ENCODE measurements around the gene COL12A1.

- TF ChIP-seq ZNF274 (IDR thresholded peaks at IDR 0.05; ENCODE audit: low read depth, low read length) (no peak), YY1 (IDR thresholded peaks at IDR 0.05; ENCODE audit: insufficient read depth, insufficient read length) (no peak), SUZ12 (IDR thresholded peaks at IDR 0.05; ENCODE audit: extremely low read depth, insufficient read depth, insufficient read length) (no peak)
Observed at GRCh38 chr6:75089921-75090320, 115.9 kb downstream of the COL12A1 start.
